Mononuclear cell (primary cell): ENCODE data around the gene MGAT3. TPM values are rescaled to one million over a fixed set of nuclear protein-coding genes. Genes with fewer than 3 reads are reported as not detected.

Experiments used
- H3K27me3 ChIP-seq: 2 replicates; pipeline ENCODE4 v1.6.0; 2011; ENCODE audit warnings: low read length, control low read depth; ENCODE audit not compliant: insufficient read depth
- H3K4me1 ChIP-seq: 2 replicates; pipeline ENCODE4 v1.5.1; 2011; ENCODE audit warnings: mild to moderate bottlenecking, low read length, control low read depth; ENCODE audit not compliant: insufficient read depth
- H3K4me3 ChIP-seq: 2 replicates; pipeline ENCODE4 v1.5.1; 2011; ENCODE audit warnings: mild to moderate bottlenecking, low read length, moderate library complexity
- H3K9me3 ChIP-seq: 2 replicates; pipeline ENCODE4 v1.5.1; 2011; ENCODE audit warnings: low read depth, mild to moderate bottlenecking, control low read depth, low read length
- total RNA-seq: library from RNA; depleted of rRNA; stranded (reverse); fragments of >200 nt; gene quantifications from one replicate; pipeline ENCODE4 v1.2.3, GENCODE V29; 2012

MGAT3 gene
- total RNA-seq, 1 donor, result 0.21 TPM

DNA sequence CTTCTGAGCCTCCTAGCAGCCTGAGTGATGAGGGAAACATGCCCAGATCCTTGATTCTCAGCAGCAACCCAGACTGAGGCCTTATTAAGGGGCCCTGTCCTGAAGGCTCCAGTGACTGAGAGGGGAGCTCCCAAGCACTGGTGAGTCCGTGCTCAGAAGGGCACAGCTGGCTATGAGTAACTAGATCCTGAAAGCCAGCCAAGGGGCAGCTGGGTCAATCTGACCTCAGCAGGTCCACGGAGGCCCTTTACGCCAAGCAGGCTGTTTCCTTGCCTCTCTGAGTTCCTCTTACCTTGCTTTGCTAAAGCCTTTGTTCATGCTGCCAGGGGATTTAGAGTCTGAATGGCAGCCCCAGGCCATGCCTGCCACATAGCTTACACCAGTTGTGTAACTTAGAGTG lies 26.0 kb downstream of the MGAT3 start:
- H3K4me1 ChIP-seq, result no peaks in the 10 kb centered on the region
- no peaks in the 10 kb centered on the region for H3K9me3 ChIP-seq
- H3K27me3 ChIP-seq, result no peaks in the 10 kb centered on the region
- no peak overlapping the region for H3K4me3 ChIP-seq

GRCh38 chr22:39486951-39487825 lies 30.4 kb downstream of the MGAT3 start:
- Histone ChIP-seq H3K4me3 (no peak overlapping the region), H3K4me1 (peaks cover 7% of the 10 kb centered on the region), H3K9me3 (no peaks in the 10 kb centered on the region), H3K27me3 (no peaks in the 10 kb centered on the region)

GRCh38 chr22:39487826-39488520 lies 31.2 kb downstream of the MGAT3 start:
- peaks cover 7% of the 10 kb centered on the region for H3K4me1 ChIP-seq
- no peaks in the 10 kb centered on the region for H3K9me3 ChIP-seq
- H3K4me3 ChIP-seq, result no peak overlapping the region
- H3K27me3 ChIP-seq, result no peaks in the 10 kb centered on the region

GRCh38 chr22:39488563-39489083 lies 31.8 kb downstream of the MGAT3 start:
- Histone ChIP-seq H3K4me3 (no peak overlapping the region), H3K4me1 (peaks cover 8% of the 10 kb centered on the region), H3K27me3 (no peaks in the 10 kb centered on the region), H3K9me3 (no peaks in the 10 kb centered on the region)

DNA sequence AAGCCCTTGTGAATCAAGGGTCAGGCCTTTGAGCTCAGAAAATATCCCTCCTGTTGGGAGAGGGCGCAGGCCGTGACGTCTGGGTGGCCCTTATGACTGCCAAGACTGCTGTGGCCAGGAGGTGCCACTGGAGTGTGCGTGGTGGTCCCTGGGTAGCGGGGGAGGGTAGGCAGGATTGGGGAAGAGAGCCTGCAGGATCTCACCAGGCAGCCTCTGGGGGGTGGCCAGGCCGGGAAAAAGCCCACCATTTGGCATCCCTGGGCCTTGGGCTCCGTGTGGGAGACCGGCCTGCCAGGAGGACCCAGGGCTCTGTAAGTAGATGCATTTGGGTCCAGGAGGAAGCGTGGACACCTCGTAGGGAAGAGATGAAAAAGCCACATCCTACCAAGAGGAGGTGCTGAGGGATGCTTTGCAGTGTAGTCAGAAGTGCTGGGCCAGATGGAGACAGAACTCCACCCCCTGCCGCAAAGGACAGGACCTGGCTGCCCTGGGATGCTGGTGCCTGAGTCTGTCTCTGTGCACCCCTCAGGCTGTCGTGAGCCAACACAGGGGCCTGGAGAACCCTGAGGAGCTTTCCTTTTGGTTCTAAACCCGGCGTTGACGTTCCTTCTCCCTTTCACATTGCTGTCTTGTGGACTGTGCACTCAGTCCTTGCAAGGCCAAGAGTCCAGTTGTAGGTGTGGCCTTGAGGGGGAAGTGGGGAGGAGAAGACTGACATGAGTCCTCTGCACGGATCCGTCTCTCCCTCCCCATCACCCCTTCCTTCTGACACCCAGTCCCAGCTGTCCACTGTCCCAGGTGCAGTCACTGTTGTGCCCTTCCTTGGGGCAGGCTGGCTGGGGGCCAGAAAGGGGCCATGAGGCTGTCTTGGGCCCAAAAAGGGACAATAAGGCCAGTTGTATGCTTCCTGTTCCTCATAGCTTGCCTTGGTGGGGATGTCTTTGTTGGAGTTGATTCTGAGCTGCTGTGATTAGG lies 32.6 kb downstream of the MGAT3 start:
- Histone ChIP-seq H3K4me3 (no peak overlapping the region), H3K9me3 (no peaks in the 10 kb centered on the region), H3K27me3 (no peaks in the 10 kb centered on the region), H3K4me1 (peaks cover 16% of the 10 kb centered on the region)

DNA sequence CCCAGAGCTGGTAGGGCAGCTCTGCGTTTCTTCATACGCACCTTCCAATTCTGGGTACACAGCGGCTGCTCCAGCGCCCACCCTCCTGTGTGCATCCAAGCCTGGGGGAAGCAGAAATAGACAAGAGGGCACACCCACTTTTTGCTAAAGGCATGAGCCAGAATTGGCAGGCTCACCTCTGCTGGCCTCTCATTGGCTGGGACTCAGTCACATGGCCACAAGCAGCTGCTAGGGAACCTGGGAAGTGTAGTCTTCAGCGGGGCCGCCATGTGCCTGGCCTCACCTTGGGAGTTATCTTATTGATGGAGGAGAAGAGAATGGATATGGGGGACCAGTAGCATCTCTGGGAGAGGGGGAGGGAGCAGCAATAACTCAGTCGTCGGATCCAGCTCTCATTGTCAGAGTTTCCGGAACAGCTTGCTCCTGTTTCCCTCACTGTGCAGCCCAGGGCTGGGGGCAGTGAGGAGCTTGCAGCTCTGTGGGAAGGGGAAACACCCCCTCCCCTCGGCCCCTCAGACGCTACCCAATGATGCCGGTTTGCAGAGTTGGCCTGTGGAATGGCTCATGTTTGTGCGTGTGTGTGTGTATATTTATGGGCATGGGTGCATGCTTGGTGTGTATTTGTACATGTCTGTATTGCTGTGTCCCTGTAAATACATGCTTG lies 33.5 kb downstream of the MGAT3 start:
- Histone ChIP-seq H3K9me3 (no peaks in the 10 kb centered on the region), H3K4me3 (no peak overlapping the region), H3K27me3 (no peaks in the 10 kb centered on the region)

DNA sequence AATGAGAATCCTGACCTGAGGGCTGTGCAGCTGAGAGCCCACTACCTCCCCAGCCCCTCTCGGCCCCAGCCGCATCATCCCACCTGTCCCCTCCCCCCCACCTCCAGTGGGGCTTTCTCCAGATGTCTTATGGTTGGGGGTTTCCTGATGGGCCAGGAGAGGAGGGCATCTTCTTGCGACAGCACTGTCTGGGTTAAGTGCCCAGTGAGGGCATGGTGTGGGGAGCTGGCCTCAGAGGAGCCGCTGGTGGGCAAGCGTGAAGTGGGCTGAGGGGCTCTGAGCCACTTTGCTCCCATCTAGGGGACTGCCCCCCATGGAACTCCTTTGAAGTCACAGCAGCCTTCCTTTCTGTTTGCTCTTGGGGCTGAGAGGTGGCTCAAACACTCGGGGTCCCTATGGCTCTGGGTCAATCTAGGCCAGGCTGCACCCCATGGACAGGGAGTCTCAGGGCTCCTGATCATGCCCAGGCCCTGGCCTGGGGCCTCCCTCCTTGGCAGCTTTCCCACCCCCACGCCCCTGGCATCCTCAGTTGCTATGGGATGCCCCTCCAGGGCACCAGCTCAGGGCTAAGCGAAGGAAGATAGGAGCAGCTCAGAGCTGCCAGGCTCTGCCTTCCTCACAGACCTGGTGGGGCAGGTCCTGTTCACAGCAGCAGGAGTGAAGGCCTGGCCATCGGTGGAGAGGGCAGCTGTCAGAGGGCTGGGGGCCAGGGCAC lies 34.3 kb downstream of the MGAT3 start:
- Histone ChIP-seq H3K9me3 (no peaks in the 10 kb centered on the region), H3K4me3 (no peak overlapping the region), H3K27me3 (no peaks in the 10 kb centered on the region), H3K4me1 (peaks cover 22% of the 10 kb centered on the region)

More for the DNA sequence above, 33.5 kb downstream of the MGAT3 start:
- peaks cover 21% of the 10 kb centered on the region for H3K4me1 ChIP-seq

- no peaks in the 10 kb centered on the region for H3K27me3 ChIP-seq
- no peak overlapping the region for H3K4me3 ChIP-seq
- H3K4me1 ChIP-seq, result peaks cover 24% of the 10 kb centered on the region
- no peaks in the 10 kb centered on the region for H3K9me3 ChIP-seq
These were observed 34.9 kb downstream of the MGAT3 start for GRCh38 chr22:39491696-39492095.

- peaks cover 24% of the 10 kb centered on the region for H3K4me1 ChIP-seq
- no peak overlapping the region for H3K4me3 ChIP-seq
- no peaks in the 10 kb centered on the region for H3K27me3 ChIP-seq
- no peaks in the 10 kb centered on the region for H3K9me3 ChIP-seq
These were observed 35.4 kb downstream of the MGAT3 start for GRCh38 chr22:39492186-39492585.

DNA sequence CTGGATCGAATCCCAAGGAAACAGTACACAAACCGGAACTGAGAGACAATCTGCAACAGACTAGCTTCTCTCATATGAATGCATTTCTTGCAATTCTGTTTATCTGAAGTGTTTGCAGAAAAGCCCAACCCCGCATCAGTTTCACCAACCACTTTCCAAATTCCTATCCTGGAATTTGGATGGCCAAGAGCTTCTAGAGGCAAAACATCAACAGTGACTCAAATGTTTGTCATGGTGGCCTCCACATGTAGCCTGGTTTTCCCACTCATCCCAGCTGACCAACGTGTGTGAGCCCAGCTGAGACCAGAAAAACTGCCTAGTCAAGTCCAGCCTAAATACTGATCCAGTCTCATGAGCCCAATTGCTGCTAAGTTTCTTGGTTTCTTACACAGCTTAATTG lies 36.9 kb downstream of the MGAT3 start:
- Histone ChIP-seq H3K4me1 (peaks cover 24% of the 10 kb centered on the region), H3K27me3 (no peaks in the 10 kb centered on the region), H3K4me3 (no peak overlapping the region), H3K9me3 (no peaks in the 10 kb centered on the region)

- H3K4me3 ChIP-seq, result no peak overlapping the region
- no peaks in the 10 kb centered on the region for H3K9me3 ChIP-seq
These were observed 37.8 kb downstream of the MGAT3 start for GRCh38 chr22:39494471-39495120.

GRCh38 chr22:39496131-39496838 lies 39.5 kb downstream of the MGAT3 start:
- Histone ChIP-seq H3K9me3 (no peaks in the 10 kb centered on the region), H3K27me3 (no peaks in the 10 kb centered on the region), H3K4me3 (no peak overlapping the region), H3K4me1 (peaks cover 17% of the 10 kb centered on the region)

More at GRCh38 chr22:39494471-39495120, 37.8 kb downstream of the MGAT3 start:
- Histone ChIP-seq H3K4me1 (peaks cover 22% of the 10 kb centered on the region), H3K27me3 (no peaks in the 10 kb centered on the region)

GRCh38 chr22:39497429-39497828 lies 40.6 kb downstream of the MGAT3 start:
- Histone ChIP-seq H3K4me3 (no peak overlapping the region), H3K27me3 (no peaks in the 10 kb centered on the region), H3K9me3 (no peaks in the 10 kb centered on the region), H3K4me1 (peaks cover 23% of the 10 kb centered on the region)
